Limb (tissue), 2 donors: Measurements from ENCODE around the gene EPN1.
A peak's percentile ranks its signal among the peaks of the same experiment; 100 is the strongest.

ENCODE experiments used
- DNase-seq, 2 donors: peaks; one replicate each; pipeline ENCODE4 v3.0.0-alpha.2; 2016; ENCODE audit errors: extremely low spot score in 2 of 2

EPN1 gene

GRCh38 chr19:55646889-55647731 lies 27.9 kb upstream of the EPN1 start:
- no peak for DNase-seq

GRCh38 chr19:55647732-55648584 lies 27.1 kb upstream of the EPN1 start, which contains the start of gene CCDC106:
CCDC106 (plus strand) TSS chr19:55648212; CDS start chr19:55649047, 835 bp downstream.
- peak; percentile 80 to 90 for DNase-seq

GRCh38 chr19:55648585-55649267 lies 26.3 kb upstream of the EPN1 start:
- peak in 1 of 2 donors; percentile 38 for DNase-seq

GRCh38 chr19:55649268-55650125 lies 25.5 kb upstream of the EPN1 start:
- DNase-seq, result peak in 1 of 2 donors; percentile 28

- no peak for DNase-seq
Measured at GRCh38 chr19:55650126-55650557, 24.9 kb upstream of the EPN1 start.

GRCh38 chr19:55650602-55651230 lies 24.3 kb upstream of the EPN1 start:
- peak in 1 of 2 donors; percentile 26 for DNase-seq

- peak in 1 of 2 donors; percentile 34 for DNase-seq
Measured at GRCh38 chr19:55651236-55651635, 23.8 kb upstream of the EPN1 start.

GRCh38 chr19:55652311-55653128 lies 22.5 kb upstream of the EPN1 start:
- DNase-seq, result peak in 1 of 2 donors; percentile 52

GRCh38 chr19:55653651-55654322 lies 21.2 kb upstream of the EPN1 start:
- peak; percentile 99 to 100 for DNase-seq

- peak; percentile 99 to 100 for DNase-seq
Measured at GRCh38 chr19:55654323-55654867, 20.6 kb upstream of the EPN1 start.

- DNase-seq, result peak; percentile 96 to 99
Measured at GRCh38 chr19:55654868-55655647, 20.0 kb upstream of the EPN1 start, which contains the start of gene U2AF2. U2AF2 (plus strand) TSS chr19:55655035; CDS start chr19:55655105, 70 bp downstream.

GRCh38 chr19:55655648-55656040 lies 19.4 kb upstream of the EPN1 start:
- no peak for DNase-seq

GRCh38 chr19:55656552-55656951 lies 18.5 kb upstream of the EPN1 start:
- DNase-seq, result no peak

GRCh38 chr19:55656988-55657747 lies 17.9 kb upstream of the EPN1 start:
- no peak for DNase-seq

GRCh38 chr19:55658846-55659459 lies 16.1 kb upstream of the EPN1 start:
- no peak for DNase-seq

- no peak for DNase-seq
Measured at GRCh38 chr19:55659822-55660221, 15.2 kb upstream of the EPN1 start.
